Measurements from ENCODE around the gene NCCRP1. TPM values are rescaled to one million over a fixed set of nuclear protein-coding genes. Genes with fewer than 3 reads are reported as not detected.

Gene NCCRP1
- total RNA-seq, 1 donor from 2014 or later = 9.9 TPM

- no peak for TF ChIP-seq CTCF (conservative IDR thresholded peaks at IDR 0.05; ENCODE audit: low read depth, low read length)
- no peak overlapping the region for H3K4me3 ChIP-seq (ENCODE audit: low read depth, low read length)
- DNase-seq (ENCODE audit: low read depth) = no peak
Observed at GRCh38 chr19:39180749-39181148, 16.0 kb upstream of the NCCRP1 start.

- DNase-seq (ENCODE audit: low read depth) = no peak
- H3K4me3 ChIP-seq (ENCODE audit: low read depth, low read length) = no peak overlapping the region
- TF ChIP-seq CTCF (conservative IDR thresholded peaks at IDR 0.05; ENCODE audit: low read depth, low read length) = no peak
Observed at GRCh38 chr19:39181500-39182173, 15.1 kb upstream of the NCCRP1 start.

GRCh38 chr19:39182174-39182505, 14.6 kb upstream of the NCCRP1 start:
- H3K4me3 ChIP-seq (ENCODE audit: low read depth, low read length) = no peak overlapping the region
- no peak for DNase-seq (ENCODE audit: low read depth)
- TF ChIP-seq CTCF (conservative IDR thresholded peaks at IDR 0.05; ENCODE audit: low read depth, low read length) = no peak

- TF ChIP-seq CTCF (conservative IDR thresholded peaks at IDR 0.05; ENCODE audit: low read depth, low read length) = no peak
- DNase-seq (ENCODE audit: low read depth) = no peak
- H3K4me3 ChIP-seq (ENCODE audit: low read depth, low read length) = no peak overlapping the region
Observed at GRCh38 chr19:39183104-39183503, 13.7 kb upstream of the NCCRP1 start.

- no peak for DNase-seq (ENCODE audit: low read depth)
- TF ChIP-seq CTCF (conservative IDR thresholded peaks at IDR 0.05; ENCODE audit: low read depth, low read length) = no peak
- no peak overlapping the region for H3K4me3 ChIP-seq (ENCODE audit: low read depth, low read length)
Observed at GRCh38 chr19:39186391-39186790, 10.4 kb upstream of the NCCRP1 start.

GRCh38 chr19:39187552-39187943, 9.2 kb upstream of the NCCRP1 start:
- TF ChIP-seq CTCF (conservative IDR thresholded peaks at IDR 0.05; ENCODE audit: low read depth, low read length) = no peak
- DNase-seq (ENCODE audit: low read depth) = no peak
- H3K4me3 ChIP-seq (ENCODE audit: low read depth, low read length) = no peak overlapping the region

- no peak for TF ChIP-seq CTCF (conservative IDR thresholded peaks at IDR 0.05; ENCODE audit: low read depth, low read length)
- no peak for DNase-seq (ENCODE audit: low read depth)
- no peak overlapping the region for H3K4me3 ChIP-seq (ENCODE audit: low read depth, low read length)
Observed at GRCh38 chr19:39188960-39189359, 7.8 kb upstream of the NCCRP1 start.

All from epithelial cell of proximal tubule (primary cell).